ENCODE data around the gene RBFOX1. TPM values are rescaled to one million over a fixed set of nuclear protein-coding genes. Genes with fewer than 3 reads are reported as not detected.

The RBFOX1 gene
- total RNA-seq, 1 donor, result not detected

- no peak for DNase-seq (ENCODE audit: insufficient read length, low spot score, missing footprints)
- Histone ChIP-seq H3K36me3 (ENCODE audit: insufficient read depth, low read length) (no peaks in the 10 kb centered on the region), H3K4me2 (ENCODE audit: insufficient read depth, low read length) (no peak overlapping the region), H4K20me1 (ENCODE audit: insufficient read depth, low read length) (no peaks in the 10 kb centered on the region), H3K27me3 (ENCODE audit: insufficient read depth, low read length) (no peaks in the 10 kb centered on the region), H3K4me1 (ENCODE audit: insufficient read depth, low read length) (no peaks in the 10 kb centered on the region), H3K27ac (ENCODE audit: low read depth, low read length) (no peak overlapping the region), H3K9me3 (ENCODE audit: low read depth, low read length) (no peaks in the 10 kb centered on the region), H3K79me2 (ENCODE audit: insufficient read depth, low read length) (no peaks in the 10 kb centered on the region), H2AFZ (ENCODE audit: low read length) (no peak overlapping the region), H3K4me3 (ENCODE audit: insufficient read depth, low read length) (no peak overlapping the region)
- TF ChIP-seq CTCF (IDR thresholded peaks at IDR 0.05; ENCODE audit: extremely low read depth, low read depth, low read length), result no peak
Measured at GRCh38 chr16:7508656-7509055, 176.0 kb downstream of the RBFOX1 start.

- no peak overlapping the region for H3K4me2 ChIP-seq (ENCODE audit: insufficient read depth, low read length)
- H2AFZ ChIP-seq (ENCODE audit: low read length), result no peak overlapping the region
- no peak overlapping the region for H3K4me3 ChIP-seq (ENCODE audit: insufficient read depth, low read length)
Measured at GRCh38 chr16:7509963-7510601, 177.4 kb downstream of the RBFOX1 start.

GRCh38 chr16:7511549-7512260, 179.1 kb downstream of the RBFOX1 start:
- Histone ChIP-seq H4K20me1 (ENCODE audit: insufficient read depth, low read length) (no peaks in the 10 kb centered on the region), H2AFZ (ENCODE audit: low read length) (no peak overlapping the region), H3K79me2 (ENCODE audit: insufficient read depth, low read length) (no peaks in the 10 kb centered on the region), H3K4me3 (ENCODE audit: insufficient read depth, low read length) (no peak overlapping the region), H3K9me3 (ENCODE audit: low read depth, low read length) (no peaks in the 10 kb centered on the region), H3K36me3 (ENCODE audit: insufficient read depth, low read length) (no peaks in the 10 kb centered on the region), H3K27me3 (ENCODE audit: insufficient read depth, low read length) (no peaks in the 10 kb centered on the region), H3K4me1 (ENCODE audit: insufficient read depth, low read length) (no peaks in the 10 kb centered on the region), H3K4me2 (ENCODE audit: insufficient read depth, low read length) (no peak overlapping the region), H3K27ac (ENCODE audit: low read depth, low read length) (no peak overlapping the region)
- no peak for DNase-seq (ENCODE audit: insufficient read length, low spot score, missing footprints)
- no peak for TF ChIP-seq CTCF (IDR thresholded peaks at IDR 0.05; ENCODE audit: extremely low read depth, low read depth, low read length)

More at GRCh38 chr16:7509963-7510601, 177.4 kb downstream of the RBFOX1 start:
- no peaks in the 10 kb centered on the region for H3K27me3 ChIP-seq (ENCODE audit: insufficient read depth, low read length)
- no peaks in the 10 kb centered on the region for H3K9me3 ChIP-seq (ENCODE audit: low read depth, low read length)
- H3K36me3 ChIP-seq (ENCODE audit: insufficient read depth, low read length), result no peaks in the 10 kb centered on the region
- H3K27ac ChIP-seq (ENCODE audit: low read depth, low read length), result no peak overlapping the region
- TF ChIP-seq CTCF (IDR thresholded peaks at IDR 0.05; ENCODE audit: extremely low read depth, low read depth, low read length), result no peak
- no peak for DNase-seq (ENCODE audit: insufficient read length, low spot score, missing footprints)
- H4K20me1 ChIP-seq (ENCODE audit: insufficient read depth, low read length), result no peaks in the 10 kb centered on the region
- H3K4me1 ChIP-seq (ENCODE audit: insufficient read depth, low read length), result no peaks in the 10 kb centered on the region
- H3K79me2 ChIP-seq (ENCODE audit: insufficient read depth, low read length), result no peaks in the 10 kb centered on the region

- H3K79me2 ChIP-seq (ENCODE audit: insufficient read depth, low read length), result no peaks in the 10 kb centered on the region
Measured at GRCh38 chr16:7512503-7512902, 179.9 kb downstream of the RBFOX1 start.

More at GRCh38 chr16:7512503-7512902, 179.9 kb downstream of the RBFOX1 start:
- Histone ChIP-seq H3K27me3 (ENCODE audit: insufficient read depth, low read length) (no peaks in the 10 kb centered on the region), H3K4me2 (ENCODE audit: insufficient read depth, low read length) (no peak overlapping the region), H3K4me3 (ENCODE audit: insufficient read depth, low read length) (no peak overlapping the region), H4K20me1 (ENCODE audit: insufficient read depth, low read length) (no peaks in the 10 kb centered on the region), H3K4me1 (ENCODE audit: insufficient read depth, low read length) (no peaks in the 10 kb centered on the region), H3K9me3 (ENCODE audit: low read depth, low read length) (no peaks in the 10 kb centered on the region), H3K36me3 (ENCODE audit: insufficient read depth, low read length) (no peaks in the 10 kb centered on the region), H3K27ac (ENCODE audit: low read depth, low read length) (no peak overlapping the region), H2AFZ (ENCODE audit: low read length) (no peak overlapping the region)
- DNase-seq (ENCODE audit: insufficient read length, low spot score, missing footprints), result no peak
- no peak for TF ChIP-seq CTCF (IDR thresholded peaks at IDR 0.05; ENCODE audit: extremely low read depth, low read depth, low read length)
